ENCODE results near the gene QRICH2. TPM values are rescaled to one million over a fixed set of nuclear protein-coding genes. Genes with fewer than 3 reads are reported as not detected.

The QRICH2 gene
- total and polyA plus RNA-seq, 10 donors, result 1.3 to 3.1 (median 2.6) TPM

DNA sequence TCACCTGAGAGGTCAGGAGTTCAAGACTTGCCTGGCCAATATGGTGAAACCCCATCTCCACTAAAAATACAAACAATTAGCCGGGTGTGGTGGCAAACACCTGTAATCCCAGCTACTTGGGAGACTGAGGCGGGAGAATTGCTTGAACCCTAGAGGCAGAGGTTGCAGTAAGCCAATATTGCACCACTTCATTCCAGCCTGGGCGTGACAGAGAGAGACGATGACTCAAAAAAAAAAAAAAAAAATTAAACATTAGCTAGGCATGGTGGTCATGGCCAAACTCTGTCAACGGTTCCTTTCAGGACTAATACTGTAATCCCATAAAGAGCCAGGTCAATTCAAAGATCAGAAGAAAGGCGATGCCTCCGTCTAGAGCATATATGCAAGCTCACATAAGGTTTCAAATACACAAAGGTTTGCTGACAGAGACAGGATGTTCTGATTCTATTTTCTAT is 70.2 kb downstream of the QRICH2 start:
- no peak overlapping the region for H3K4me3 ChIP-seq
- TF ChIP-seq, protein P1, sequence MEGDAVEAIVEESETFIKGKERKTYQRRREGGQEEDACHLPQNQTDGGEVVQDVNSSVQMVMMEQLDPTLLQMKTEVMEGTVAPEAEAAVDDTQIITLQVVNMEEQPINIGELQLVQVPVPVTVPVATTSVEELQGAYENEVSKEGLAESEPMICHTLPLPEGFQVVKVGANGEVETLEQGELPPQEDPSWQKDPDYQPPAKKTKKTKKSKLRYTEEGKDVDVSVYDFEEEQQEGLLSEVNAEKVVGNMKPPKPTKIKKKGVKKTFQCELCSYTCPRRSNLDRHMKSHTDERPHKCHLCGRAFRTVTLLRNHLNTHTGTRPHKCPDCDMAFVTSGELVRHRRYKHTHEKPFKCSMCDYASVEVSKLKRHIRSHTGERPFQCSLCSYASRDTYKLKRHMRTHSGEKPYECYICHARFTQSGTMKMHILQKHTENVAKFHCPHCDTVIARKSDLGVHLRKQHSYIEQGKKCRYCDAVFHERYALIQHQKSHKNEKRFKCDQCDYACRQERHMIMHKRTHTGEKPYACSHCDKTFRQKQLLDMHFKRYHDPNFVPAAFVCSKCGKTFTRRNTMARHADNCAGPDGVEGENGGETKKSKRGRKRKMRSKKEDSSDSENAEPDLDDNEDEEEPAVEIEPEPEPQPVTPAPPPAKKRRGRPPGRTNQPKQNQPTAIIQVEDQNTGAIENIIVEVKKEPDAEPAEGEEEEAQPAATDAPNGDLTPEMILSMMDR (IDR thresholded peaks at IDR 0.05 in 8 of 11, conservative IDR thresholded peaks at IDR 0.05 in 3 of 11), result no peak
- no peak for TF ChIP-seq POLR2AphosphoS5 (IDR thresholded peaks at IDR 0.05)
- TF ChIP-seq POLR2A (IDR thresholded peaks at IDR 0.05), result no peak
- H3K27ac ChIP-seq, result no peak overlapping the region
- no peak for DNase-seq
- peaks cover 8 to 26% (median 17%) of the 10 kb centered on the region in 6 donors for H3K4me1 ChIP-seq
- no peaks in the 10 kb centered on the region for H3K36me3 ChIP-seq
- WGBS, 5 donors, result 87 to 94% (median 88%) methylated on average over 7 of the region's 7 CpGs
- intact Hi-C loops (cut with DNase I; ENCODE audit: low total_unique reads), result loop anchor here (10.0 kb wide), 1 partner anchor 53 kb away; no protein-coding TSS in a partner anchor
- peaks cover 0 to 48% (median 22%) of the 10 kb centered on the region in 7 donors for H3K27me3 ChIP-seq (replicated peaks in 1 of 7)
- H3K9me3 ChIP-seq, result no peaks in the 10 kb centered on the region

DNA sequence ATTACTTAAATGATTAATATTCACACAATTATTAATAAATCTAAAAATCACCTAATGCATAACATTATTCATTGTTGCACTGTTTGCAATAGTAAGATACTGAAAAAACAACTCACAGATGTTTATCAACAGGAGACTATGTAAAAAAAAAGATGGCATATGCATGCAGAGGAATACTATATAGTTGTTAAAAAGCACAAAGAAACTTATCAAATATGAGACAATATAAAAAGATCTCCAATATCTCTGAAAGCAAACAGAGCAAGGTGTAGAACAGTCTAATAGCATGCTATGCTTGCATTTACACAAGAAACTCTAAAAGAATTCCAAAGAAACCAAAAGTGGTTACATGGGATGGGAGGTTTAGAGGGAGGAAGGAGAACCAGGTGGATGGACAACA is 71.5 kb downstream of the QRICH2 start:
- Histone ChIP-seq H3K36me3 (no peaks in the 10 kb centered on the region), H3K4me1 (peaks cover 8 to 24% (median 16%) of the 10 kb centered on the region in 6 donors), H3K27me3 (replicated peaks in 1 of 7) (peaks cover 0 to 36% (median 13%) of the 10 kb centered on the region in 7 donors), H3K27ac (no peak overlapping the region), H3K9me3 (no peaks in the 10 kb centered on the region), H3K4me3 (no peak overlapping the region)
- no peak for DNase-seq
- TF ChIP-seq, protein P1 (IDR thresholded peaks at IDR 0.05 in 8 of 11, conservative IDR thresholded peaks at IDR 0.05 in 3 of 11), result no peak
- TF ChIP-seq POLR2AphosphoS5 (IDR thresholded peaks at IDR 0.05) (no peak), POLR2A (IDR thresholded peaks at IDR 0.05) (no peak)
- intact Hi-C loops (cut with DNase I; ENCODE audit: low total_unique reads), result loop anchor here (10.0 kb wide), 1 partner anchor 52 kb away; no protein-coding TSS in a partner anchor

DNA sequence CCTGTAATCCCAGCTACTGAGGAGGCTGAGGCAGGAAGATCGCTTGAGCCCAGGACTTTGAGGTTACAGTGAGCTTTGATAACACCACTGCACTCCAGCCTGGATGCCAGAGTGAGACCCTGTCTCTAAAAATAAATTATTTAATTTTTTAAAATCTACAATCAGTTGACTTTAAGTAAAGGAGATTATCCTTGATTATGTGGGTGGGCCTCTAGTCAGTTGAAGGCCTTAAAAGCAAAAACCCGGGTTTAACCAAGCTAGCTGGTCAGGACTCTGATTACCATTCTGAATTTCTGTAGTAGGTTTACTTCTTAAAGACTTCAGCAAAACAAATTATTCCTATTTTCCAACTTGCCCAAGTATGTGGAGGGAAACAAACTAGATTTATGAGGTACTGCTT is 72.2 kb downstream of the QRICH2 start:
- Histone ChIP-seq H3K4me3 (no peak overlapping the region), H3K27ac (no peak overlapping the region), H3K4me1 (peaks cover 1 to 16% (median 8%) of the 10 kb centered on the region in 6 donors), H3K36me3 (no peaks in the 10 kb centered on the region), H3K9me3 (no peaks in the 10 kb centered on the region), H3K27me3 (replicated peaks in 1 of 7) (peaks cover 0 to 28% (median 8%) of the 10 kb centered on the region in 7 donors)
- WGBS, 5 donors, result 87 to 97% (median 95%) methylated on average over 2 of the region's 2 CpGs
- DNase-seq, result no peak
- no peak for TF ChIP-seq POLR2AphosphoS5 (IDR thresholded peaks at IDR 0.05)
- no peak for TF ChIP-seq POLR2A (IDR thresholded peaks at IDR 0.05)
- TF ChIP-seq, protein P1 (IDR thresholded peaks at IDR 0.05 in 8 of 11, conservative IDR thresholded peaks at IDR 0.05 in 3 of 11), result no peak
- intact Hi-C loops (cut with DNase I; ENCODE audit: low total_unique reads), result loop anchor here (10.0 kb wide), 1 partner anchor 51 kb away; no protein-coding TSS in a partner anchor

DNA sequence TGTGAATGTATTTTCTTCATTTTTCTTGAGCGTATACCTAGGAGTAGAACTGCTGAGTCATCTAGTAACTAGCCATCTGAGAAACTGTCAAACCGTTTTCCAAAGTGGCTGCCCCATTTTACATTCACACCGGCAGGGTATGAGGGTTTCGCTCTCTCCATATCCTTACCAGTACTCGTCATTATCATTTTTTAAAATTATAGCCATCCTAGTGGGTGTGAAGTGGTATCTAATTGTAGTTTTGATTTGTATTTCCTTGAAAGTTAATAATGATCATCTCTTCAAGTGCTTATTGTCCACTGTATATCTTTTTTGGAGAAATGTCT is 73.8 kb downstream of the QRICH2 start:
- no peaks in the 10 kb centered on the region for H3K9me3 ChIP-seq
- H3K4me3 ChIP-seq, result no peak overlapping the region
- intact Hi-C loops (cut with DNase I; ENCODE audit: low total_unique reads), result loop anchor here (10.0 kb wide), 1 partner anchor 50 kb away; no protein-coding TSS in a partner anchor
- 60 to 72% (median 63%) methylated on average over 5 of the region's 5 CpGs for WGBS, 5 donors
- peaks cover 0 to 17% (median 0%) of the 10 kb centered on the region in 7 donors for H3K27me3 ChIP-seq (replicated peaks in 1 of 7)
- TF ChIP-seq POLR2A (IDR thresholded peaks at IDR 0.05) (no peak), POLR2AphosphoS5 (IDR thresholded peaks at IDR 0.05) (no peak)
- TF ChIP-seq, protein P1 (IDR thresholded peaks at IDR 0.05 in 8 of 11, conservative IDR thresholded peaks at IDR 0.05 in 3 of 11), result no peak
- DNase-seq, result no peak
- no peaks in the 10 kb centered on the region for H3K36me3 ChIP-seq
- H3K4me1 ChIP-seq, result peaks cover 0 to 7% (median 0%) of the 10 kb centered on the region in 6 donors
- no peak overlapping the region for H3K27ac ChIP-seq

Data from spleen (tissue), 11 donors.